Endothelial cell of umbilical vein (primary cell): ENCODE data around the gene MITF. TPM values are rescaled to one million over a fixed set of nuclear protein-coding genes. Genes with fewer than 3 reads are reported as not detected.

Experiments
- BruUV-seq: library from RNA; stranded (reverse); fragments of 400-500 nt; replicated peaks from 2 replicates; lab custom pipeline; 2021; lab: Mats Ljungman, UMichigan
- CTCF ChIA-PET: fragments of 300-600, 350-600 bp; sonication (Branson Sonifier 250); formaldehyde crosslinking; loops from one replicate; lab custom pipeline; 2021; ENCODE audit warnings: antibody characterized with exemption, inconsistent platforms; lab: Charles Lee
- POLR2A ChIA-PET: fragments of 300-600, 350-600 bp; sonication (Branson Sonifier 250); formaldehyde crosslinking; loops from one replicate; lab custom pipeline; 2021; ENCODE audit warnings: antibody characterized with exemption, inconsistent platforms; lab: Charles Lee
- DNase-seq: peaks from one replicate; pipeline ENCODE4 v3.0.0-alpha.2; 2011; ENCODE audit warnings: low read depth, low spot score
- FAIRE-seq: peaks from 2 replicates; lab custom pipeline; 2011; peaks lifted over from hg19 to GRCh38; lab: Jason Lieb, UNC
- H2AFZ ChIP-seq: 2 replicates; pipeline ENCODE4 v1.6.0; 2012; ENCODE audit warnings: low read depth, low read length, control low read depth, inconsistent platforms
- H3K27ac ChIP-seq: 2 replicates; pipeline ENCODE4 v1.5.1; 2011; ENCODE audit warnings: low read depth, mild to moderate bottlenecking, control low read depth, low read length, moderate library complexity; ENCODE audit not compliant: insufficient read depth
- H3K27me3 ChIP-seq, 2 experiments: 2 replicates each; pipeline versions ENCODE4 v1.6.0 to v1.6.1; 2011; ENCODE audit warnings: low read length in 2 of 2, mixed read lengths in 1 of 2; ENCODE audit not compliant: control insufficient read depth in 2 of 2, insufficient read depth in 2 of 2
- H3K36me3 ChIP-seq, 2 experiments: 2 replicates in 1 of 2; 3 replicates in 1 of 2; pipeline ENCODE4 v1.5.1; 2011; ENCODE audit warnings: low read length in 2 of 2, mild to moderate bottlenecking in 1 of 2, moderate library complexity in 1 of 2; ENCODE audit not compliant: control insufficient read depth in 2 of 2, insufficient read depth in 2 of 2; ENCODE audit errors: extremely low read depth in 1 of 2
- H3K4me1 ChIP-seq: 3 replicates; pipeline ENCODE4 v1.5.1; 2011; ENCODE audit warnings: mild to moderate bottlenecking, low read length; ENCODE audit not compliant: control insufficient read depth, insufficient read depth; ENCODE audit errors: extremely low read depth
- H3K4me2 ChIP-seq: 2 replicates; pipeline ENCODE4 v1.6.1; 2011; ENCODE audit warnings: low read length, control low read depth, mixed read lengths; ENCODE audit not compliant: insufficient read depth
- H3K4me3 ChIP-seq, 3 experiments: fragments of 200-600 bp in 1 of 3; sonication (generic), shearing (Covaris generic) in 1 of 3; replicated peaks in 1 of 3; 2 replicates each; pipeline ENCODE4 v1.5.1; 2011 to 2016; ENCODE audit warnings: control low read depth in 3 of 3, low read length in 3 of 3, mild to moderate bottlenecking in 2 of 3, inconsistent platforms in 1 of 3, low read depth in 1 of 3, moderate library complexity in 1 of 3; ENCODE audit not compliant: insufficient read depth in 1 of 3
- H3K79me2 ChIP-seq: 2 replicates; pipeline ENCODE4 v1.6.0; 2012; ENCODE audit warnings: low read length, inconsistent platforms; ENCODE audit not compliant: control insufficient read depth, insufficient read depth
- H3K9ac ChIP-seq: replicated peaks from 2 replicates; pipeline ENCODE3; 2011; ENCODE audit warnings: low read length, control low read depth; ENCODE audit not compliant: insufficient read depth; ENCODE audit errors: extremely low read depth
- H3K9me1 ChIP-seq: replicated peaks from 3 replicates; pipeline ENCODE4 v1.6.0; 2011; ENCODE audit warnings: mild to moderate bottlenecking, low read length; ENCODE audit not compliant: control insufficient read depth, insufficient read depth; ENCODE audit errors: extremely low read depth
- H3K9me3 ChIP-seq: replicated peaks from 2 replicates; pipeline ENCODE4 v1.5.1; 2012; ENCODE audit warnings: low read length, inconsistent platforms; ENCODE audit not compliant: control insufficient read depth, insufficient read depth
- H4K20me1 ChIP-seq: replicated peaks from 2 replicates; pipeline ENCODE3; 2011; ENCODE audit warnings: mild to moderate bottlenecking, low read length; ENCODE audit not compliant: control insufficient read depth, insufficient read depth; ENCODE audit errors: extremely low read depth
- EZH2 ChIP-seq: IDR thresholded peaks from 2 replicates; pipeline ENCODE4 v1.6.1; 2012; ENCODE audit warnings: borderline replicate concordance, low read depth, mild to moderate bottlenecking, moderate library complexity, low read length, inconsistent platforms; ENCODE audit not compliant: severe bottlenecking
- FOS ChIP-seq: IDR thresholded peaks from 2 replicates; pipeline ENCODE4 v1.6.1; 2011; ENCODE audit warnings: mild to moderate bottlenecking, low read length, moderate library complexity, borderline replicate concordance; ENCODE audit not compliant: insufficient read depth
- GATA2 ChIP-seq: IDR thresholded peaks from 2 replicates; pipeline ENCODE4 v1.7.0; 2011; ENCODE audit warnings: low read depth, mild to moderate bottlenecking, moderate library complexity, mixed read lengths, low read length; ENCODE audit not compliant: insufficient read length, insufficient read depth
- JUN ChIP-seq: IDR thresholded peaks from 2 replicates; pipeline ENCODE4 v1.6.1; 2011; ENCODE audit warnings: borderline replicate concordance, low read depth; ENCODE audit not compliant: insufficient read length, insufficient read depth
- MYC ChIP-seq: IDR thresholded peaks from one replicate; pipeline ENCODE4 v1.6.1; 2011; ENCODE audit warnings: mild to moderate bottlenecking, low read depth, low read length
- POLR2A ChIP-seq: IDR thresholded peaks from 2 replicates; pipeline ENCODE4 v1.6.1; 2012; ENCODE audit warnings: low read depth, mild to moderate bottlenecking, control low read depth, low read length
- POLR2AphosphoS5 ChIP-seq: IDR thresholded peaks from 2 replicates; pipeline ENCODE4 v1.6.1; 2012; ENCODE audit warnings: low read depth, mild to moderate bottlenecking, control low read depth, low read length, moderate library complexity; ENCODE audit not compliant: insufficient read depth
- dilution Hi-C: fragments of 300-500 bp; cut with MboI; formaldehyde crosslinking; loops from one replicate; pipeline ENCODE4 v1.15.0; 2019; ENCODE audit warnings: low sequenced_read_pairs; ENCODE audit not compliant: extremely low pct_ligation_motif_present
- intact Hi-C: fragments of 100-400 bp; cut with micrococcal nuclease; formaldehyde crosslinking; loops from one replicate; pipeline ENCODE4 v1.10.0; 2022
- polyA plus RNA-seq, 4 experiments: library from polyadenylated mRNA; depleted of rRNA in 3 of 4; stranded (reverse) in 3 of 4; unstranded in 1 of 4; fragments of >200 nt; gene quantifications; 2 replicates each; pipeline versions ENCODE4 v1.2.1 to v1.2.3, GENCODE V29; 2011 to 2012; ENCODE audit warnings: missing spikeins in 1 of 4
- total RNA-seq: library from RNA; stranded (reverse); gene quantifications from 2 replicates; pipeline ENCODE4 v1.2.3, GENCODE V29; 2021
- TF ChIP-seq, protein P1 (sequence below): IDR thresholded peaks from 2 replicates; pipeline ENCODE4 v1.6.1; 2011; ENCODE audit not compliant: insufficient read depth, insufficient read length
- TF ChIP-seq, protein P2 (sequence below), 2 donors: IDR thresholded peaks; 1 replicate in 1 of 2; 2 replicates in 1 of 2; pipeline ENCODE4 v1.5.1; 2011; ENCODE audit warnings: low read length in 2 of 2, mild to moderate bottlenecking in 2 of 2, moderate library complexity in 2 of 2, control low read depth in 1 of 2, inconsistent platforms in 1 of 2, low read depth in 1 of 2; ENCODE audit not compliant: insufficient read depth in 1 of 2; ENCODE audit errors: extremely low read depth in 1 of 2

Gene MITF
- total and polyA plus RNA-seq, 2 donors (not counting 3 experiments of a cell fraction or from before 2014, with no cell fraction given): 1.6 to 2.5 TPM

DNA sequence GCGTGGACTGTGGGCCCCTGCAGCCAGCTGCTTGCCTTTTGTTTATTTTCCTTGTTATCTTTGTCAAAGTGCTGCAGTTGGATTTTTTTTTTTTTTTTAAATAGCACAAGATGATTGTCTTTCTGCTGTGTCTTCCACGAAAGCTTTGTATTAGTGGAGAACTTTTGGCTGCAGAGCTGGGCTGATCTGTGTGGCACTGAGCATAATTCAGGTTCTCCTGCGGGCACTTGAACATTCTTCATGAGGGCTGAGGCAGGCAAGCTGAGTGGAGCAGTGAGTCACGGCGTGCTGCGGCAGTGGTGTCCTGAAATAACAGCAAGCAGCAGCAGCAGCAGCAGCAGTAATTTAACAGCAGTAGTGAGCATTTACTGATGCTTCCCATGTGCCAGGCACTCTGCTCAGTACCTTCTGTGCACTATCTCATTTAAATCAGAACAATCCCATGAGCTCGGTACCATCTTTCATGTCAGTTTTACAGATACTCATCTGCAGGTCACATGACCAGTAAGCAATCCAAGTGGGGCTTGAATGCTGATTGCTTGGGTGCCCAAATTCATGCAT, 45.8 kb downstream of the MITF start:
- POLR2A ChIA-PET: no interaction called here
- peak; percentile 22 for TF ChIP-seq FOS
- TF ChIP-seq, protein P1, sequence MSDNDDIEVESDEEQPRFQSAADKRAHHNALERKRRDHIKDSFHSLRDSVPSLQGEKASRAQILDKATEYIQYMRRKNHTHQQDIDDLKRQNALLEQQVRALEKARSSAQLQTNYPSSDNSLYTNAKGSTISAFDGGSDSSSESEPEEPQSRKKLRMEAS: no peak
- TF ChIP-seq, protein P2, sequence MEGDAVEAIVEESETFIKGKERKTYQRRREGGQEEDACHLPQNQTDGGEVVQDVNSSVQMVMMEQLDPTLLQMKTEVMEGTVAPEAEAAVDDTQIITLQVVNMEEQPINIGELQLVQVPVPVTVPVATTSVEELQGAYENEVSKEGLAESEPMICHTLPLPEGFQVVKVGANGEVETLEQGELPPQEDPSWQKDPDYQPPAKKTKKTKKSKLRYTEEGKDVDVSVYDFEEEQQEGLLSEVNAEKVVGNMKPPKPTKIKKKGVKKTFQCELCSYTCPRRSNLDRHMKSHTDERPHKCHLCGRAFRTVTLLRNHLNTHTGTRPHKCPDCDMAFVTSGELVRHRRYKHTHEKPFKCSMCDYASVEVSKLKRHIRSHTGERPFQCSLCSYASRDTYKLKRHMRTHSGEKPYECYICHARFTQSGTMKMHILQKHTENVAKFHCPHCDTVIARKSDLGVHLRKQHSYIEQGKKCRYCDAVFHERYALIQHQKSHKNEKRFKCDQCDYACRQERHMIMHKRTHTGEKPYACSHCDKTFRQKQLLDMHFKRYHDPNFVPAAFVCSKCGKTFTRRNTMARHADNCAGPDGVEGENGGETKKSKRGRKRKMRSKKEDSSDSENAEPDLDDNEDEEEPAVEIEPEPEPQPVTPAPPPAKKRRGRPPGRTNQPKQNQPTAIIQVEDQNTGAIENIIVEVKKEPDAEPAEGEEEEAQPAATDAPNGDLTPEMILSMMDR (IDR thresholded peaks at IDR 0.05; ENCODE audit: extremely low read depth in 1 of 2, insufficient read depth in 1 of 2, low read depth in 1 of 2, low read length in 2 of 2): no peak
- peaks cover 22% of the 10 kb centered on the region for H3K4me1 ChIP-seq
- no peaks in the 10 kb centered on the region for H3K79me2 ChIP-seq
- no peaks in the 10 kb centered on the region for H3K36me3 ChIP-seq
- H3K9ac ChIP-seq: no peak overlapping the region
- no peaks in the 10 kb centered on the region for H4K20me1 ChIP-seq
- H3K4me3 ChIP-seq: no peak overlapping the region
- dilution Hi-C loops (no loop called here), intact Hi-C loops (no loop called here)
- peak; percentile 41 for DNase-seq
- H2AFZ ChIP-seq: no peak overlapping the region
- H3K4me2 ChIP-seq: no peak overlapping the region
- H3K27me3 ChIP-seq: no peaks in the 10 kb centered on the region
- no TSS peak for BruUV-seq
- FAIRE-seq: no peak
- CTCF ChIA-PET: interaction anchor here (0.6 to 1.2 kb wide), 8 partner anchors 12 to 343 kb away, joined by 3 to 4 read pairs (median 3); partner anchors contain the start of gene MITF
- H3K9me3 ChIP-seq: no peaks in the 10 kb centered on the region
- H3K9me1 ChIP-seq: no peaks in the 10 kb centered on the region
- H3K27ac ChIP-seq: no peak overlapping the region

GRCh38 chr3:69785769-69786320, 46.6 kb downstream of the MITF start:
- H3K9me3 ChIP-seq: no peaks in the 10 kb centered on the region
- DNase-seq (no peak), FAIRE-seq (no peak)
- H4K20me1 ChIP-seq: no peaks in the 10 kb centered on the region
- POLR2A ChIA-PET: no interaction called here
- dilution Hi-C loops: no loop called here
- H3K4me1 ChIP-seq: peaks cover 22% of the 10 kb centered on the region
- no peak overlapping the region for H3K4me2 ChIP-seq
- H3K36me3 ChIP-seq: no peaks in the 10 kb centered on the region
- no peak overlapping the region for H2AFZ ChIP-seq
- no peak overlapping the region for H3K9ac ChIP-seq
- no peak overlapping the region for H3K4me3 ChIP-seq
- BruUV-seq: no TSS peak
- H3K27ac ChIP-seq: no peak overlapping the region
- no peaks in the 10 kb centered on the region for H3K79me2 ChIP-seq
- no peak for TF ChIP-seq MYC
- no peak for TF ChIP-seq JUN
- TF ChIP-seq FOS: no peak
- no peak for TF ChIP-seq GATA2
- TF ChIP-seq, protein P2 (IDR thresholded peaks at IDR 0.05; ENCODE audit: extremely low read depth in 1 of 2, insufficient read depth in 1 of 2, low read depth in 1 of 2, low read length in 2 of 2): no peak
- no peak for TF ChIP-seq POLR2AphosphoS5
- TF ChIP-seq, protein P1: no peak
- no peak for TF ChIP-seq EZH2
- TF ChIP-seq POLR2A: no peak
- no peaks in the 10 kb centered on the region for H3K27me3 ChIP-seq
- intact Hi-C loops: no loop called here
- no peaks in the 10 kb centered on the region for H3K9me1 ChIP-seq
- CTCF ChIA-PET: interaction anchor here (1.2 kb wide), 1 partner anchor 89 kb away, joined by 3 read pairs; no protein-coding TSS in a partner anchor
